ENCODE results near the gene IL15. TPM values are rescaled to one million over a fixed set of nuclear protein-coding genes. Genes with fewer than 3 reads are reported as not detected.
"Not testable (repeated sequence)": the region's sequence is repeated elsewhere in the genome, so short reads cannot be mapped to it uniquely, and the experiment has no call there.

The IL15 gene
- total RNA-seq, 1 donor from 2014 or later: 3.5 TPM

DNA sequence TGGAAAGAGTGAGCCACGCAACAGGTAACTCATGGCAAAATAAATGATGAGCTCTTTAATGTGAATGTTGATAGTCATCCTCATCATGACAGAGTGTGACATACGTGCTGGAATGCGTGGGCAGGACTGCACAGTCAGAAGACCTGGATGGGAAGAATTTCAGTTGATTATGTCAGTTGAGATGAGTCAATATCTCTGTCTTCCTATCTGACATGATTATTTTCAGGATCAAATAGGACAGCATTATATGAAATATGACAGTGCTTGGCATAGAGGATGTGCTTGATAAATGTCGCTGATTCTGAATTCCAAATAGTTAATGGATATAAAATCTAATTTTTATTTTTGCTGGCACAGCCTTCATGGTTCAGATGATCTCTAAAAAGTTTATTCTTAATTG lies 95.1 kb downstream of the IL15 start:
- intact Hi-C loops (cut with micrococcal nuclease): no loop called here
- no peak for TF ChIP-seq CTCF (IDR thresholded peaks at IDR 0.05)
- Mint-ChIP-seq H3K4me1 (no peaks in the 10 kb centered on the region), H3K9me3 (no peaks in the 10 kb centered on the region), H3K36me3 (ENCODE audit: low read depth) (peaks cover 4% of the 10 kb centered on the region), H3K27ac (no peak overlapping the region), H3K27me3 (no peaks in the 10 kb centered on the region), H3K4me3 (no peak overlapping the region)
- no peak for ATAC-seq (ENCODE audit: low read depth)
- CTCF ChIA-PET: no interaction called here
- no peak for DNase-seq
- POLR2A ChIA-PET: no interaction called here

DNA sequence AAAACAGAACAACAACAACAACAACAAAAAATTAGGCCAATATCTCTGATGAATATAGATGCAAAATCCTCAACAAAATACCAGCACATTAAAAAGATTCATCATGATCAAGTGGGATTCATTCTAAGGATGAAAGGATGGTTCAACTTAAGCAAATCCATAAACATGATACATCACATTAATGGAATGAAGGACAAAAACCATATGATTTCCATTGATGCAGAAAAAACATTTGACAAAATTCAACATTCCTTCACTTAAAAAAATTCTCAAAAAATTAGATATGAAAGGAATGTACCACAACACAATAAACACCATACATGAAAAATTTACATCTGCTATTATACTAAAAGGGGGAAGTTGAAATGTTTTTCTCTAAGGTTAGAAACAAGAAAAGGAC lies 103.3 kb downstream of the IL15 start:
- H3K27ac Mint-ChIP-seq: no peak overlapping the region
- H3K9me3 Mint-ChIP-seq: peaks cover 13% of the 10 kb centered on the region
- no peak for TF ChIP-seq CTCF (IDR thresholded peaks at IDR 0.05)
- DNase-seq: no peak
- no peak overlapping the region for H3K4me3 Mint-ChIP-seq
- H3K4me1 Mint-ChIP-seq: no peaks in the 10 kb centered on the region
- ChIA-PET POLR2A (no interaction called here), CTCF (no interaction called here)
- H3K36me3 Mint-ChIP-seq (ENCODE audit: low read depth): peaks cover 2% of the 10 kb centered on the region
- no peak for ATAC-seq (ENCODE audit: low read depth)
- intact Hi-C loops (cut with micrococcal nuclease): no loop called here
- no peaks in the 10 kb centered on the region for H3K27me3 Mint-ChIP-seq

- no peaks in the 10 kb centered on the region for H3K4me1 Mint-ChIP-seq
- no peak overlapping the region for H3K4me3 Mint-ChIP-seq
- H3K27ac Mint-ChIP-seq: no peak overlapping the region
- ATAC-seq (ENCODE audit: low read depth) (no peak), DNase-seq (no peak)
- H3K36me3 Mint-ChIP-seq (ENCODE audit: low read depth): no peaks in the 10 kb centered on the region
- TF ChIP-seq CTCF (IDR thresholded peaks at IDR 0.05): no peak
- intact Hi-C loops (cut with micrococcal nuclease): no loop called here
- H3K27me3 Mint-ChIP-seq: no peaks in the 10 kb centered on the region
- POLR2A ChIA-PET: no interaction called here
- CTCF ChIA-PET: no interaction called here
- peaks cover 7% of the 10 kb centered on the region for H3K9me3 Mint-ChIP-seq
Observed at GRCh38 chr4:141746026-141746425, 109.6 kb downstream of the IL15 start.

GRCh38 chr4:141751806-141752205 lies 115.4 kb downstream of the IL15 start:
- H3K27me3 Mint-ChIP-seq; H3K36me3 Mint-ChIP-seq (ENCODE audit: low read depth); H3K4me1 Mint-ChIP-seq; H3K27ac Mint-ChIP-seq; H3K4me3 Mint-ChIP-seq; CTCF ChIA-PET; POLR2A ChIA-PET; H3K9me3 Mint-ChIP-seq; intact Hi-C loops (cut with micrococcal nuclease); ATAC-seq (ENCODE audit: low read depth); DNase-seq: not testable (repeated sequence)

GRCh38 chr4:141757287-141757686 lies 120.9 kb downstream of the IL15 start:
- ChIA-PET CTCF (no interaction called here), POLR2A (no interaction called here)
- no peaks in the 10 kb centered on the region for H3K4me1 Mint-ChIP-seq
- H3K4me3 Mint-ChIP-seq: no peak overlapping the region
- H3K27ac Mint-ChIP-seq: no peak overlapping the region
- no peaks in the 10 kb centered on the region for H3K27me3 Mint-ChIP-seq
- DNase-seq (no peak), ATAC-seq (ENCODE audit: low read depth) (no peak)
- TF ChIP-seq CTCF (IDR thresholded peaks at IDR 0.05): no peak
- intact Hi-C loops (cut with micrococcal nuclease): no loop called here
- no peaks in the 10 kb centered on the region for H3K9me3 Mint-ChIP-seq
- H3K36me3 Mint-ChIP-seq (ENCODE audit: low read depth): no peaks in the 10 kb centered on the region

GRCh38 chr4:141759796-141760425 lies 123.5 kb downstream of the IL15 start:
- TF ChIP-seq CTCF (IDR thresholded peaks at IDR 0.05): no peak
- peaks cover under 1% of the 10 kb centered on the region for H3K9me3 Mint-ChIP-seq
- intact Hi-C loops (cut with micrococcal nuclease): no loop called here
- POLR2A ChIA-PET: no interaction called here
- ATAC-seq (ENCODE audit: low read depth): no peak
- CTCF ChIA-PET: no interaction called here
- DNase-seq: no peak
- H3K27me3 Mint-ChIP-seq: no peaks in the 10 kb centered on the region
- no peaks in the 10 kb centered on the region for H3K4me1 Mint-ChIP-seq
- H3K36me3 Mint-ChIP-seq (ENCODE audit: low read depth): no peaks in the 10 kb centered on the region
- H3K4me3 Mint-ChIP-seq: no peak overlapping the region
- H3K27ac Mint-ChIP-seq: no peak overlapping the region

Measured in activated B cell treated with CpG ODN at 0.5 μM for 24 hours (primary cell).